Measurements from ENCODE around the gene CNIH3. TPM values are rescaled to one million over a fixed set of nuclear protein-coding genes. Genes with fewer than 3 reads are reported as not detected.

Gene CNIH3
- total and polyA plus RNA-seq, 2 donors (not counting 3 experiments of a cell fraction or from before 2014, with no cell fraction given), result 1.3 to 2.5 TPM

- no peak overlapping the region for H3K9ac ChIP-seq (replicated peaks; ENCODE audit: extremely low read depth, insufficient read depth, low read length)
- no peaks in the 10 kb centered on the region for H3K36me3 ChIP-seq (ENCODE audit: control insufficient read depth in 2 of 2, extremely low read depth in 1 of 2, insufficient read depth in 2 of 2, low read length in 2 of 2)
- H3K4me1 ChIP-seq (ENCODE audit: control insufficient read depth, extremely low read depth, insufficient read depth, low read length), result no peaks in the 10 kb centered on the region
- no peak for DNase-seq (ENCODE audit: low read depth, low spot score)
- FAIRE-seq, result no peak
- POLR2A ChIA-PET, result no interaction called here
- CTCF ChIA-PET, result no interaction called here
- TF ChIP-seq POLR2A (IDR thresholded peaks at IDR 0.05; ENCODE audit: low read depth, low read length) (no peak), MAX (IDR thresholded peaks at IDR 0.05; ENCODE audit: insufficient read depth, insufficient read length) (no peak), FOS (IDR thresholded peaks at IDR 0.05; ENCODE audit: borderline replicate concordance, insufficient read depth, low read length) (no peak), JUN (IDR thresholded peaks at IDR 0.05; ENCODE audit: borderline replicate concordance, insufficient read depth, insufficient read length, low read depth) (no peak), CTCF (IDR thresholded peaks at IDR 0.05; ENCODE audit: extremely low read depth in 1 of 2, insufficient read depth in 1 of 2, low read depth in 1 of 2, low read length in 2 of 2) (no peak), POLR2AphosphoS5 (IDR thresholded peaks at IDR 0.05; ENCODE audit: insufficient read depth, low read depth, low read length) (no peak)
- no peak overlapping the region for H3K4me2 ChIP-seq (ENCODE audit: insufficient read depth, low read length)
- no peaks in the 10 kb centered on the region for H3K9me3 ChIP-seq (replicated peaks; ENCODE audit: control insufficient read depth, insufficient read depth, low read length)
- no peaks in the 10 kb centered on the region for H4K20me1 ChIP-seq (replicated peaks; ENCODE audit: control insufficient read depth, extremely low read depth, insufficient read depth, low read length)
- H3K79me2 ChIP-seq (ENCODE audit: control insufficient read depth, insufficient read depth, low read length), result no peaks in the 10 kb centered on the region
- no peak overlapping the region for H2AFZ ChIP-seq (ENCODE audit: low read depth, low read length)
- no peaks in the 10 kb centered on the region for H3K9me1 ChIP-seq (replicated peaks; ENCODE audit: control insufficient read depth, extremely low read depth, insufficient read depth, low read length)
- BruUV-seq (replicated peaks), result no TSS peak
- H3K27ac ChIP-seq (ENCODE audit: insufficient read depth, low read depth, low read length), result no peak overlapping the region
- dilution Hi-C loops (cut with MboI; ENCODE audit: extremely low pct_ligation_motif_present, low sequenced_read_pairs) (no loop called here), intact Hi-C loops (cut with micrococcal nuclease) (loop anchor here (10.0 kb wide), 1 partner anchor 61 kb away; no protein-coding TSS in a partner anchor)
- H3K4me3 ChIP-seq (replicated peaks in 1 of 3; ENCODE audit: insufficient read depth in 1 of 3, low read depth in 1 of 3, low read length in 3 of 3), result no peak overlapping the region
- no peaks in the 10 kb centered on the region for H3K27me3 ChIP-seq (ENCODE audit: control insufficient read depth in 2 of 2, insufficient read depth in 2 of 2, low read length in 2 of 2)
Observed at GRCh38 chr1:224773646-224774045, 157.5 kb downstream of the CNIH3 start.

- dilution Hi-C loops (cut with MboI; ENCODE audit: extremely low pct_ligation_motif_present, low sequenced_read_pairs) (no loop called here), intact Hi-C loops (cut with micrococcal nuclease) (loop anchor here (10.0 kb wide), 1 partner anchor 60 kb away; no protein-coding TSS in a partner anchor)
- no peak overlapping the region for H3K27ac ChIP-seq (ENCODE audit: insufficient read depth, low read depth, low read length)
- H2AFZ ChIP-seq (ENCODE audit: low read depth, low read length), result no peak overlapping the region
- H3K36me3 ChIP-seq (ENCODE audit: control insufficient read depth in 2 of 2, extremely low read depth in 1 of 2, insufficient read depth in 2 of 2, low read length in 2 of 2), result no peaks in the 10 kb centered on the region
- no peak for DNase-seq (ENCODE audit: low read depth, low spot score)
- no peak for FAIRE-seq
- no TSS peak for BruUV-seq (replicated peaks)
- H3K27me3 ChIP-seq (ENCODE audit: control insufficient read depth in 2 of 2, insufficient read depth in 2 of 2, low read length in 2 of 2), result no peaks in the 10 kb centered on the region
- H3K4me1 ChIP-seq (ENCODE audit: control insufficient read depth, extremely low read depth, insufficient read depth, low read length), result no peaks in the 10 kb centered on the region
- H3K9me1 ChIP-seq (replicated peaks; ENCODE audit: control insufficient read depth, extremely low read depth, insufficient read depth, low read length), result no peaks in the 10 kb centered on the region
- TF ChIP-seq POLR2AphosphoS5 (IDR thresholded peaks at IDR 0.05; ENCODE audit: insufficient read depth, low read depth, low read length), result no peak
- no peak for TF ChIP-seq POLR2A (IDR thresholded peaks at IDR 0.05; ENCODE audit: low read depth, low read length)
- no peak for TF ChIP-seq JUN (IDR thresholded peaks at IDR 0.05; ENCODE audit: borderline replicate concordance, insufficient read depth, insufficient read length, low read depth)
- no peak for TF ChIP-seq MYC (IDR thresholded peaks at IDR 0.05; ENCODE audit: low read depth, low read length)
- no peak overlapping the region for H3K4me2 ChIP-seq (ENCODE audit: insufficient read depth, low read length)
- CTCF ChIA-PET, result no interaction called here
- POLR2A ChIA-PET, result no interaction called here
- no peaks in the 10 kb centered on the region for H3K79me2 ChIP-seq (ENCODE audit: control insufficient read depth, insufficient read depth, low read length)
- no peak overlapping the region for H3K9ac ChIP-seq (replicated peaks; ENCODE audit: extremely low read depth, insufficient read depth, low read length)
- H4K20me1 ChIP-seq (replicated peaks; ENCODE audit: control insufficient read depth, extremely low read depth, insufficient read depth, low read length), result no peaks in the 10 kb centered on the region
- H3K4me3 ChIP-seq (replicated peaks in 1 of 3; ENCODE audit: insufficient read depth in 1 of 3, low read depth in 1 of 3, low read length in 3 of 3), result no peak overlapping the region
- no peaks in the 10 kb centered on the region for H3K9me3 ChIP-seq (replicated peaks; ENCODE audit: control insufficient read depth, insufficient read depth, low read length)
Observed at GRCh38 chr1:224774378-224774777, 158.3 kb downstream of the CNIH3 start.

Data from endothelial cell of umbilical vein (primary cell).